H1 (cell line): ENCODE results near the gene FKBP5. TPM values are rescaled to one million over a fixed set of nuclear protein-coding genes. Genes with fewer than 3 reads are reported as not detected.

Experiments used
- POLR2A ChIP-seq, 2 experiments: IDR thresholded peaks; 1 replicate in 1 of 2; 2 replicates in 1 of 2; pipeline ENCODE4 v1.6.1; 2011; ENCODE audit warnings: low read depth in 2 of 2, low read length in 2 of 2, mild to moderate bottlenecking in 2 of 2; ENCODE audit errors: control extremely low read depth in 1 of 2
- RAD21 ChIP-seq, 2 experiments: IDR thresholded peaks in 1 of 2; conservative IDR thresholded peaks in 1 of 2; 2 replicates each; pipeline ENCODE4 v1.6.1; 2011; ENCODE audit warnings: low read depth in 2 of 2, low read length in 2 of 2, improper control_type of control experiment in 1 of 2, inconsistent platforms in 1 of 2, mild to moderate bottlenecking in 1 of 2, moderate library complexity in 1 of 2
- RNF2 ChIP-seq: fragments of 200-900, 300-1000 bp; sonication (generic); IDR thresholded peaks from 2 replicates; pipeline ENCODE4 v1.7.1; 2016; ENCODE audit warnings: borderline replicate concordance, low read depth, mild to moderate bottlenecking, antibody characterized with exemption, low read length; ENCODE audit not compliant: poor library complexity, severe bottlenecking; ENCODE audit errors: missing control alignments
- SP1 ChIP-seq: IDR thresholded peaks from 2 replicates; pipeline ENCODE4 v1.6.1; 2011; ENCODE audit warnings: low read depth, low read length
- YY1 ChIP-seq: IDR thresholded peaks from 2 replicates; pipeline ENCODE4 v1.6.1; 2011; ENCODE audit warnings: low read depth, mild to moderate bottlenecking, low read length
- polyA plus RNA-seq, 7 experiments: library from polyadenylated mRNA; depleted of rRNA in 3 of 7; stranded (reverse) in 5 of 7; unstranded in 2 of 7; fragments of >200 nt in 5 of 7; fragments of 200-250 nt in 2 of 7; gene quantifications; 1 replicate in 5 of 7; 2 replicates in 1 of 7; 4 replicates in 1 of 7; pipeline versions ENCODE4 v1.2.1 to v1.2.3, GENCODE V29; 2011 to 2013; ENCODE audit warnings: missing spikeins in 2 of 7, mixed read lengths in 2 of 7
- total RNA-seq: library from RNA; stranded (reverse); fragmentation: NEBNext Ultra II Directional; extraction: Animal tissue kit (Norgen Biotek cat#: 25700); gene quantifications from 2 replicates; pipeline ENCODE4 v1.2.1, GENCODE V29; 2021

Gene FKBP5
- total and polyA plus RNA-seq, 2 of the 8 experiments (the other 6 are each of a cell fraction or from before 2014, with no cell fraction given) = 14.3 to 40.4 TPM

- TF ChIP-seq RAD21 (IDR thresholded peaks at IDR 0.05 in 1 of 2, conservative IDR thresholded peaks at IDR 0.05 in 1 of 2; ENCODE audit: low read depth in 2 of 2, low read length in 2 of 2) = no peak
- TF ChIP-seq YY1 = no peak
- no peak for TF ChIP-seq SP1
- no peak for TF ChIP-seq POLR2A (IDR thresholded peaks at IDR 0.05; ENCODE audit: control extremely low read depth in 1 of 2, low read depth in 2 of 2, low read length in 2 of 2)
- no peak for TF ChIP-seq RNF2
- TF ChIP-seq, all 59 proteins: peak for 0
Observed at GRCh38 chr6:35629876-35630378, 58.8 kb downstream of the FKBP5 start (continued).
